Gastroesophageal sphincter (tissue), 3 donors: ENCODE data around the gene PTPRF.

Experiments
- EP300 ChIP-seq: sonication (generic); formaldehyde crosslinking; IDR thresholded peaks from one replicate; pipeline ENCODE4 v1.6.1; 2017; ENCODE audit warnings: antibody characterized with exemption, mild to moderate bottlenecking
- POLR2A ChIP-seq, 2 donors: fragments of 450-650 bp; IDR thresholded peaks; one replicate each; pipeline ENCODE4 v1.6.1; 2017; ENCODE audit warnings: antibody characterized with exemption in 2 of 2, mild to moderate bottlenecking in 2 of 2, moderate library complexity in 1 of 2
- TF ChIP-seq, protein P1 (sequence below), 4 experiments: fragments of 200-600 bp in 2 of 4; fragments of 450-650 bp in 2 of 4; sonication (generic) in 1 of 4; IDR thresholded peaks; one replicate each; pipeline ENCODE4 v1.5.1; 2017 to 2019; ENCODE audit warnings: antibody characterized with exemption in 4 of 4, mild to moderate bottlenecking in 2 of 4, moderate library complexity in 2 of 4

DNA sequence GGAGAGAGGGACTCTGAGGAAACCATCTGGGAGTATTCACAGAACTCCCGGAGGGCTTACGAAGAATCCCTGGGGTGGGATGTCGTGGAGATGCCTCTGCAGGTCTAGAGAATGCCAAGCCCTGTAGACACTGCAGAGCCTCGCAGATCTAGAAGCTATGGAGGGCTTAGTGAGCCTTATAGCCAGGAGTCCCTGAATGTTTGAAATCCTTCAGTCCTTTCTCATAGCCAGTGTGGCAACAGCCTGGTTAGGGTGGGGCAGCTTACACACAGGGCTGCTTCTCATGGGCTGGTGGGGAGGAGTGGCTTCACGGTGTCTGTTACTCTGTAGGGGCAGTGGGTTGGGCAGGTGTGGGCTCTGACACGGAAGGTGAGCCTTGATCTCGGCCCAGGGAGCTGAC is 75.1 kb downstream of the PTPRF start:
- TF ChIP-seq, protein P1, sequence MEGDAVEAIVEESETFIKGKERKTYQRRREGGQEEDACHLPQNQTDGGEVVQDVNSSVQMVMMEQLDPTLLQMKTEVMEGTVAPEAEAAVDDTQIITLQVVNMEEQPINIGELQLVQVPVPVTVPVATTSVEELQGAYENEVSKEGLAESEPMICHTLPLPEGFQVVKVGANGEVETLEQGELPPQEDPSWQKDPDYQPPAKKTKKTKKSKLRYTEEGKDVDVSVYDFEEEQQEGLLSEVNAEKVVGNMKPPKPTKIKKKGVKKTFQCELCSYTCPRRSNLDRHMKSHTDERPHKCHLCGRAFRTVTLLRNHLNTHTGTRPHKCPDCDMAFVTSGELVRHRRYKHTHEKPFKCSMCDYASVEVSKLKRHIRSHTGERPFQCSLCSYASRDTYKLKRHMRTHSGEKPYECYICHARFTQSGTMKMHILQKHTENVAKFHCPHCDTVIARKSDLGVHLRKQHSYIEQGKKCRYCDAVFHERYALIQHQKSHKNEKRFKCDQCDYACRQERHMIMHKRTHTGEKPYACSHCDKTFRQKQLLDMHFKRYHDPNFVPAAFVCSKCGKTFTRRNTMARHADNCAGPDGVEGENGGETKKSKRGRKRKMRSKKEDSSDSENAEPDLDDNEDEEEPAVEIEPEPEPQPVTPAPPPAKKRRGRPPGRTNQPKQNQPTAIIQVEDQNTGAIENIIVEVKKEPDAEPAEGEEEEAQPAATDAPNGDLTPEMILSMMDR (IDR thresholded peaks at IDR 0.05): no peak
- no peak for TF ChIP-seq POLR2A (IDR thresholded peaks at IDR 0.05)
- no peak for TF ChIP-seq EP300
